NCI-H1436 treated with DMSO at 0.1 percent for 48 hours (cell line): ENCODE measurements around the gene CXCL13.
"Not testable (repeated sequence)": the region's sequence is repeated elsewhere in the genome, so short reads cannot be mapped to it uniquely, and the experiment has no call there.

Experiments used
- DNase-seq: peaks from one replicate; lab custom pipeline; 2025; lab: John Stamatoyannopoulos, UW

The CXCL13 gene

DNA sequence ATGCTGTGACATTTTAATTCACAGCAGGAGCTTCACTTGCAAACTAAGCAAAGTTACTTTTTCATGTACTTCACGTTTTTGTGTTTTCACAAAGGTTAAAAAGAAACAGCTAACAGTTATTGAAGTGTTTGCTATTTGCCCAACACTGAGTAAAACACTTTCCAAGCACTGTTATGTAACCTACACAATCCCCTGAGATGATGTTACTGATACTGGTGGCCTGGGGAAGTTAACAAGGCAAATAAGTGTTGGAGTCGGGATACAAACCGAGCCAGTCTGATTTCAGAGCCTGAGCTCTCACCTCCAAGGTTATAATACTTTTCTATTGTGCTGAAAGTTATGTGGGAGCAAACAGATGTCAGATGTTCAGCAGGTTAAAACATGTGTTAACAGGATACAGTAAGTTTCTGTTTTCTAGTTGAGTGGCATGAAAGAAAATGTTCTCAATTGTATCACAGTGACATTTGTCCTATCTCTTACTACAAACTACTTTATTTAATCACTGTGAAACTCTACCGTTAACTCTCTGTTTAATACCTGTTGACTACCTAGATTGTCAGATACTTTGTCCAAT is 3.9 kb upstream of the CXCL13 start:
- DNase-seq: no peak

DNA sequence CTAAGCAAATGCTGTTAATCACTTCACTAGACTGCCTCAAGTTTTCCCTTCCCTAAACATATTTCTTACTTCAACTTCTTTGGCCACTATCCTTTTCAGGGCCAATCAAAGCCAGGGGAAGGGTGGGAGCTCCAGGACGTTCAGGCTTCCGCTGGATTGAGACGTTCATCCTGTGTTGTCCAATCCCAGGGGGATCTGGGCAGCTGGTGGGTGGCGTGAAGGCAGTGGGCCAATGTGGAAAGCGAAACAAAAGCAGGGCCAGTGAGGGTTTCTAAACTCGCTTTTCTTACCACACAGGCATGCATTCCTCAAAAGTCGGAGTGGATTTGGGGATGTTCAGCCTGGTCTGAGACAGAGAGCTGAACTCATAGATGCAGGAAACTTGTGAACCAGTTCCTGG is 7.6 kb downstream of the CXCL13 start:
- no peak for DNase-seq

DNA sequence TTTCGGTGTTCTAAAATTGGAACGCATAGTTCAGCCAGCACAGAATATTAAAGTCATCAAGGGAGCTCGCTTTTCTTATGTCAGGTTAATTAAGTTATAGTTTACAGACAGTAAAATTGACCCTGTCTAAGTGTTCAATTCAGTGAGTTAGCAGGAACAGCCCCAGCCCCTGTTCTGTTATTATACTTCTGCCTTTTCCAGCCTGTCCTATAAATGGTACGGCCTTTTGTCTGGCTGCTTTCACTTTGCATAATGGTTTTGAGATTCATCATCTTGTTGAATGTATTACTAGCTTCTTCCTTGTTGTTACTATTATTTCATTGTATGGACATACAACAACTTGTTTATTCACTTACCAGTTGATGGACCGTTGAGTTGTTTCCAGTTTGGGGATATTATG is 9.5 kb downstream of the CXCL13 start:
- no peak for DNase-seq

DNA sequence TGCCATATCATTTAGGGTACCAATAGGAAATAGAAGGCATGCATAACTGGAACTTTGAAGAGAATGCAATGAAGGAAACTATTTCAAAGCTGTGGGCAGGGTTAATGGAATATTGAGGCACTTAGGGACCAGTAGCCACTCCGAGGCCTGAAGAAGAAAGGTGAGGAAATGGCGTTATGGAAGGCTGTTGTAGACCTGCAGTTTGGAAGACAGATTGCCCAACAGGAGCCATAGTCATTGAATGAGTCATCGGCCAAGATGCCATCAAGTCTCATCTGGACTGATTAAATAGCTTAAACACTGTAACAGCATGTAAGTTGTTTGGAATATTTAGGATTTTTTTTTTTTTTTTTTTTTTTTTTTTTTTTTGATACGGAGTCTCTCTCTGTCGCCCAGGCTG is 11.6 kb downstream of the CXCL13 start:
- DNase-seq: no peak

DNA sequence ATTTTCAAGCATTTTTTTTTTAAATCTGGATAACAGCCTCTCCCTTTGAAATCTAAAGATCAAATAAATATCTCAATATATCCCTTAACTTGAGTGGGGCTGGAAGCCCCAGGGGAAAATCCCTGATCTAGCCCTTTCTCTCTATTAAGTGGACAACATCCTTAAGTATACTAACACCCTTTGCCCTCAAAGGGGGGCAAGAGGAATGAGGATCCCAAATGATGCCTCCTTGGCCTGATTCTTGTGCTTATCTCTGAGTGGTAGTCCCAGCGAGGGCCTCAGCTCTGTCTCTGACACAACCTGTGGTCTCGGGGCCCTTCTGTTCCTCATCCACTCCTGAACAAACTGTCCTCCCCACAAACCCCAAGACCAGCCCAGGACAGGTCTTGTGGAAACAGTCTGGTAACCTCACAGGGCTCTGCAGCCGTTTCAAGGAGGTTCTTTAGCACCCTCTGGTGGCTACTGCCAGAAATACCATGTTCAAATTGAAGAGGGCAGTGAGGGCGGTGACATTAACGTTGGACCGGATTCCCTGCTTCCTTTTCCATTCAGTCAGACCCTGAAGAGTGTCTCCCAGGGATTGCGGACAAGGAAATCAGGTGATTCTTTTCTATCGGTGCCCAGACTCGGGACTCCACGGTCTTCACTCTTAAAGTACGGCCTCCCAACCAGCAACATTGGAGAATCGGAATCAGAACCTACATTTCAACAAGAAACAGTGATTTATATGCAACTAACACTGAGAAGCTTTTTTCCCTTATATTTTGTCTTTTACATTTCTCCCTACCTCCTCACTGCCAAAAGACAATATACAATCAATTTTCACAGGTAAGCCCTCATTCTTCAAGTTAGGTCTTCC is 13.0 kb downstream of the CXCL13 start:
- DNase-seq: peak; percentile 34

DNA sequence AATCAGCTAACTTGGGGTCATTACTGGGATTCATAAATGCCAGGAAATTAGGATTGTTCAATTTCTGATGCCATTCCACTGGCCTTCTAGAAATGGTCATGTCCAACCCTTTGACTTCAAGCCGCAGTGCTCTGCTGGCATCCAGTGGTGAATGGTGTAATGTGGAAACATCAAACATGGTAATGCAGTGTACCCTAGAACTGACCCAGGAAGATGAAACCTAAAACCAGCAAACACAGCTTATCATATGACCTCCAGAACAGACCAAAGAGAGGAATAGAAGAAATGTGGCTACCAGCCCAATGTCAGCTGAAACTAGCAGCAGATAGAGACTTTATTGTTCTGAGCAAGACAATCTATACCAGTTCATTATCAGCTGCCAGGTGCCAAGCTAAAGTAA is 13.8 kb downstream of the CXCL13 start:
- DNase-seq: no peak

DNA sequence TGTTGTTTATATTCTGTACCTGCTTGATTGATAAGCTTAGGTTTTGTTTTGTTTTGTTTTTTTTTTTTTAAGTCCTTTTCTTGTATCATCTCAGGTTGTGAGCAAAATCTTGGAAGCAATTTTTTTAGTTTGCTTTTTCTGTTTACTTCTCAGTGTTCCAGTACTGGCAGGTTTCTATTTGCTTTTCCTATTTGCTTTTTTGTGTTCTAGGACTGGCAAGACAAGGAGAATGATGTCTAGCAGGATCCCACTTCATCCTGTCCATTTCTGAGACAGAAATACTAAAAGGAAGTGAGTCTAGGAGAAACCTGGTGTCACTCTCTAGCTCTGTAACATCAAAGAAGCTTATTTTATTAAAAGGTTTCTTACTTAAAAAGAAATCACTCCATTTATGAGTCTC is 15.6 kb downstream of the CXCL13 start:
- no peak for DNase-seq

DNA sequence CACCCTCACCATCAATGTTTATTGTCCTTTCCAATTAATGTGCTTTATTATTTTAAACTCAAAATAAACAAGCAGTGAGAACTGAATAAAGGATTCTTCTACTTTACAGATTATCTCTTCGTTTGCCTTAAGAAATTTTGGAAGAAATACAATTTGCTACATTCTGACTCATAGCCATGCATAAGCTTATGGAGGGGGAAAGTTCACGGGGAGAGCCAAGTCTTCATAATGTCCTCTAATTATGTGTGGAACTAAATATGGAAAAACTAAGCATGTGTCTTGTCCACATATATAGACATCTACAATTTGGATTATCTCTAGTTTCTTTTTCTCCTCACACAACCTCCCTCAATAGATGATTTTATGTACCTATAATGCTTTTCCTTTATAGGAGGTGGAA is 17.5 kb downstream of the CXCL13 start:
- DNase-seq: no peak

DNA sequence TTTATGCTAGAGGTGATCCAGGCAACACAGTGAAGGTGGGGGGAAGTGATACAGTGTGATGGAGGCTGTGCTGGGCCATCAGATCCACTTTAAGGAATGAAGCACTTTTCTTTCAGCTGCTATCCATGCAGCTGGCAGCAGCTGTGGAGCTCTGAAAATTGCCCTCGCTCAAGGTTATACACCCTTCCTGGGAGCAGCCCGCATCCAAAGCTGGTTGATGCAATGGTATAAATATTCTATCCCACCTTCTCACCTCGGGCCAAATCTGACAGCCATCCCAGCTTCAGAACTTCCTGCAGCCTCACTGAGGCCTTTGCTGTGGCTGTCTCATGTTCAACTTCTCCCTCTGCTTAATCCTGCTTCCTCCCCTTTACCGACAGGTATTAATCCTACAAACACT is 18.6 kb downstream of the CXCL13 start:
- no peak for DNase-seq

DNA sequence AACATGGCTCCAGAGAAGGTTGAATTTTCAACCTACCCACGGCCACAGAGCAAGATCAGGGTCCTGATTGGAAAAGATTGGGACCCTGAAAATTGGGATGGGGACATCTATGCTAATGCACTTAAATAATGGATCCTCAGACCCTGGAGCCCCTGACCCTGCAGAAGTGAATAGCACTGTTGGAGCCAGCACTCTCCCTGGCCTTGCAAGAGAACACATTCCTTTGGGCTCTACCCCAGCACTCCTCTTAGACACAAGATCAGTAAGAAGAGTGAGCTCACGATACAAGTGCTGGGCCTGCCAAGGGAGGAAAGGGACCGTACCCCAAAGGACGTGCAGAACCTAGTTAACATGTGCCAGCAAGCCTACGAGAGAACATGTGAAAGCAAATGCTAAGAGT is 19.9 kb downstream of the CXCL13 start:
- DNase-seq: no peak

DNA sequence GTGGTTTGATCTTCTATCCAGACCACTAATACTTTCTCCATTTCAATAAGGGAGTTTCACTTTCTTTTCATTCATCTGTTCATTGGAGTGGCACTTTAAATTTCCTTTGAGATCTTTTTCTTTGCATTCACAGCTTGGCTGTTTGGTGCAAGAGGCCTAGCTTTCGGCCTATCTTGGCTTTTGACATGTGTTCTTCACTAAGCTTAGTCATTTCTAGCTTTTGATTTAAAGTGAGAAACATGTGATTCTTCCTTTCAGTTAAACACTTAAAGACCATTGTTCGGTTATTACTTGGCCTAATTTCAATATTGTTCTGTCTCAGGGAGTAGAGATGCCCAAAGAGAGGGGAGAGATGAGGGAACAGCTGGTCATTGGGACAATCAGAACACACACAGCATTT is 24.3 kb downstream of the CXCL13 start:
- no peak for DNase-seq

DNA sequence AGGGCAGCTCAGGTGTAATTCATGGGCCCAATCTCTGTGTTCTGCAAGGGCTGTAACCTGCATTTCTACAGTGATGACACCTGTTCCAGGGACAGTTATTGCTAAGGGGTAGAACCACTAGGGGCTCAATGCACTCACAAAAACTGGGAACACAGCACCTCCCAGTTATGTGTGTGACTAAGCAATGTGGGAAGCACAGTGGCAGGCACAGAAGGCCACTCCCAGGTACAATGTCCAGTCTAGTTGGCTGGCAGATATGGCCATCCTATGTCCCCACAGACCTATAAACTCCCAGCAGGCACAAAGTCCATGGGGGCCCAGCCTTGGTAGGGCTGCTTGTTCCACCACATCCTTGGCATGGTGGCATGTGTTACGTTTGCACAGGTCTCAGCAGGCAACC is 25.7 kb downstream of the CXCL13 start:
- DNase-seq: no peak

DNA sequence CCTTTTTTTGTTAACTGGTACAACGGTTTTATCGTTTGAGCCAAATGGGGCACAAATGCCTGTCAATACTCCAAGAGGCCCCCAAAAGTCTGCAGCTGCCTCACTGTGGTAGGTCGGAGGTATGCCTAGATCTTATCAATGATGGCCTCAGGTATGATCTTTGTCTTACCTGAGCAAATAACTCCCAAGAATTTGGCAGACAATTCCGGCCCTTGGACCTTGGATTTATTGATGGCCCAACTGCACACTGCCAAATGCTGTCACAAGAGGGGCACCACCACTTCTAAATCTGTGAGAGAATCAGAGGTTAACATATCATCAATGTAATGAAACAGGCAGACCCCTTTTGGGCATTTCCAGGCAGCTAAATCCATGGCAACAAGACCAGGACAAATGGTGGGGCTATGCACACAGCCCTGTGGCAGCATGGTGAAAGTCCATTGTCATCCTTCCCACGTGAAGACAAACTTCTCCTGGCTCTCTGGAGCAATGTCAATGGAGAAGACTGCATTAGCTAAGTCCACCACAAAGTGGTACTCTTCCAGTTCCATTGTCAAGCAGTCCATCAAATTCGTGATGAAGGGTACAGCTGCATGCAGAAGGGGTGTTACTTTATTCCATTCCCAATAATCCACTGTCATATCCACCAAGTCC is 28.6 kb downstream of the CXCL13 start:
- no peak for DNase-seq

DNA sequence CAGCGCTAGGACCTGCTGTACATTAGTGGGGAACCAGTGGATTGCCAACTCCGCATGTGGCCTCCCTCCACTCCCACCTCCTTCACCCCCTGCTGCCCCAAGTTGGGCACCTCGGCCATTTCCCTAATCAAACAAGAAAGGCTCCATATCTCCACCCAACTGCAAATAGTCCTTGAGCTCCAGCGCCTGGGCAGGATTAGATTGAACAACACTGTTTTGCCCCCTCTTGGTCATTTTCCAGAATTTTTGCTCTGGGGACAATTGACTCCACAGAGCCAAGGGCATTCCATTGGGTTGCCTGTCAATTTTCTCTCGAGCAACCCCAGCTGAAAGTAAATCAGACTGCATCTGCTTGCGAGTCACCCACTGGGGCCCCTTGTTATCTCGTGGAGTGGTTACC is 29.6 kb downstream of the CXCL13 start:
- DNase-seq: no peak

DNA sequence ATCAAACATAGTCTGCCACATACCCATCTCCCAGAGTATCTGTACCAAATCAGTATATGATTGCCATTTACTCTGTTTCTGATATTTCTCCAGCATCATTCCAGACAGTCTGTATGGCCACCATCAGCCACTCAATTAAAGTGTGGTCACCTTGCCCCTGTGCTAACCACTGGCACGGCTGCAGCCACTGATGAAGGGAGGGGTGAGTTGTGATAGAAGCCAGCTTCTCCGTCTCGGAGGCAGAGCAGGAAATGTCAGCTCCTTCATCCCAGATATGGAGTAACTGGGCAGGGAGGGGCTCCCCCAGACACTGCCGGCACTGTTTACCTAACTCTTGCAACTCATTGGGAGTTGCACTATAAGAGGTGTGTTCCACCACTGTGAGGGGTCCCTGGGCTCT is 30.3 kb downstream of the CXCL13 start:
- DNase-seq: no peak

DNA sequence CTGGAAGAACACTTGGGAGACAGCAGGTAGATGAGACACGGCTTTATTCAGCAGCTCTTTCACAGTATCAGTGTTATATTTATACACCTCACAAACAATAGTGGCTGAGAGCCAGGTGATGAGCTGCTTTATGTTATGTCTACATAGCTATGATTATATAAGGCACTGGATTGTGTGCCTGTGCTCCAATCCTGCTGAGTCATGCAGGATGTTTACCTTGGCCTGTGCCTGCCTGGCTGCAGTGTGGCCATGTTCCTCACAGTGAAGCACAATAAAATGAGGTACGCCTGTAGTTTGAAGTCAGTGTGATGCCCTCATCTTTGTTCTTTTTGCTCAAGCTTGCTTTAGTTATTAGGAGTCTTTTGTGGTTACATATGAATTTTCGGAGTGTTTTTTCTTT is 31.3 kb downstream of the CXCL13 start:
- DNase-seq: no peak

DNA sequence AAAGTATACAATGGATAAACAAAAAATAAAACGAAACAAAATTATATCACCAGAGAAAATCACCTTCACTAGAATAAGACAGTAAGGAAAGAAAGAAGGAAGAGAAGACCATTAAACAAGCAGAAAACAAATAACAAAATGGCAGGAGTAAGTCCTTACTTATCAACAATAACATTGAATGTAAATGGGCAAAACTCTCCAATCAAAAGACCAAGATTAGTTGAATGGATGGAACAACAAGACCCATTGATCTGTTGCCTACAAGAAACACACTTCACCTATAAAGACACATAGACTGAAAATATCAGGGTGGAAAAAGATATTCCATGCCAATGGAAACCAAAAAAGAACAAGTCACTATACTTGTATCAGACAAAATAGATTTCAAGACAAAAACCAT is 38.4 kb downstream of the CXCL13 start:
- DNase-seq: not testable (repeated sequence)

DNA sequence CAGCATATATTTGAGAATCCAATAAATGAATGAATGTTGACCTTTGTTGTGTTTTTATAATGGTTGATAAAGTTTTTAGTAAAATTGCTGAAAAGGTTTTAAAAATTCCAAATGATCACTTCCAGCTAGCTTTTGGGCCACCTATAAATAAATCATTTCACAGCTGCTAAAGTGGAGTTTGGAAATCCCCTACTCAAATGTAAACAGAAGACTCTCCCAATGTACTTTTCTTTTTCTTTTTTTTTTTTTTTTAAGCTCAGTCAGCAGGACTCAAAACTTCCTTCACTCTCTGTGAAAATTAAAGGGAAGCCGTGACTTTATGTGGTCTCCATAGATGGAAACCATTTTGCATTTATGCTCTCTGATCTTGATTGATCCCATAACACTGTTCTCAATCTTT is 45.2 kb downstream of the CXCL13 start:
- DNase-seq: no peak

DNA sequence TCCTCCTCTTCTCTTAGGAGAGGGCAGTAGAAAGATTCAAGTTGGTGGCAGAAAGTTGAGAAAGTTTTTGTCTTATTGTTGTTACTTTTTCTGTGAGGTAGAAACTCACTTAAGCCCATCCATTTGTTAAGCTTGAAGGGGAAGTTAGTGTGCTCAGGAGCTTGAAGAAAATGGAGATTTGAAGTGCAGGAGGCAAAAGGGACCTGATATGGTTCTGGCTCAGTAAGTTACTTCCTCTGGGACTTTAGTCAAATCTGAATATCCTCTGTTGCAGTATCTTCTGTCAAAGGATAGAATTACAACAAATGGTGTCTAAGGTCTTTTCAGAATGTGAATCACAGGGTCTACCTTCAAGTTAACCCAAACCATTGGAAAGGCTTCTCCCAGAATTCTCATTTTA is 46.2 kb downstream of the CXCL13 start:
- DNase-seq: no peak

DNA sequence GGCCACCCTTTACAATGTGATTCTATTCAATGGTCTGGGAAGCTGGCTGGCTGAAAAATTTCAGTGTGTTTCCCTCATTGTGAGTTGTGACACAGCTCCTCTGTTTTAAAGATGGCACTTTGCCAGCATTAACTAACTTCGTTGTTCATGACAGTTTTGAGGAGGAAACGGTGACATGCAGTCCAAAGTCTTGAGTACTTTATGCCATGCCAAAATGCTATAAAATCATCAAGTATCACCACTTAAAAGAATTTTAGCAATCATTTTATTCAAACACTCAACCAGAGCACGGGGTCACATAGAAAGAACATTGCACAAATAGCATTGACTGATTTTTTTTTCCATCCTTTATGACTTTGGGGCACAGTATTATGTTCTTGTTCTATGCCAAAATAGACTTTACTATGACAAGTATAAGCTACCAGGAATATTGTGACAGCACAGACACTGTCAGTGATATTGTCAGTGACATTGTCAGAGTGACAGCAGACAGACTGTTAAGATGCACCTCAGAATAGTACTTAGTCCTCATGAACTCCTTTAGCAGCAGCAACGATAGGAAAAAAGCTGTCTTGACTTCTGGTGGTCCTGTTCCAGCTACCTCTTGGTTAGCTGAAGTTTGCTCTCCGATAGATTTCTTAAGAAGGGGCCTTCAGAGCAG is 46.7 kb downstream of the CXCL13 start:
- no peak for DNase-seq

DNA sequence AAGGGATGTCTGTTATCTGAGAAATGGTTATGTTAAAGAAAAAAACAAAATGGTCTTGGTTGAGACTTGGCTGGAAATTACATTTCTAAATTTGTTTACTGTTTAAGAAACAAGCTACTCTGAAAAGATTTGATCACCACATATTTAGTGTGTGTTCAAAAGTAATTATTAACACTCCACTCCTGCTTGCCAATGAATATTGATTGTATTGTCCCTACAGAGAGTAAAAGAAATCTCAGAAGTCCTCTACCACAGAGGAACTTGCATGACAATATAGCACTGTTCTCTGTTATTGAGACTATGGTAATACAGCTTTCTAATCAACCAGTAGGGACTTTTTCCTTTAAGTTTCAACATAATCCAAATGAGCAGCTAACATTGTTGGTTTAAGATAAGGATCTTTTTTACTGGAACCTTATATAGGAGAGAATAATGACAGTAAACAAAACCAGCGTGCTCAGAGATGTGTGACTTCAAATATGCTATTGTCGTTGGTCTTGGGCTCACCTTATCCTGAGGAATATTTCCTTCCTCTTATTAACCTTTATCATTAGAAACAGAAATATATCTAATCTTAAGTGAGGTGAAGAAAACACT is 47.6 kb downstream of the CXCL13 start:
- no peak for DNase-seq

DNA sequence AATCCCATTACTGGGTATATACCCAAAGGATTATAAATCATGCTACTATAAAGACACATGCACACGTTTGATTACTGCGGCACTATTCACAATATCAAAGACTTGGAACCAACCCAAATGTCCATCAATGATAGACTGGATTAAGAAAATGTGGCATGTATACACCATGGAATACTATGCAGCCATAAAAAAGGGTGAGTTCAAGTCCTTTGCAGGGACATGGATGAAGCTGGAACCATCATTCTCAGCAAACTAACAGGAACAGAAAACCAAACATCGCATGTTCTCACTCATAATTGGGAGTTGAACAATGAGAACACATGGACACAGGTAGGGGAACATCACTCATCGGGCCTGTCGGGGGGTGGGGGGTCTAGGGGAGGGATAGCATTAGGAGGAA is 54.7 kb downstream of the CXCL13 start:
- not testable (repeated sequence) for DNase-seq
